ENCODE results near the gene UBA3. TPM values are rescaled to one million over a fixed set of nuclear protein-coding genes. Genes with fewer than 3 reads are reported as not detected.

The UBA3 gene
- total RNA-seq, 1 experiment from 2014 or later = 45.6 TPM

DNA sequence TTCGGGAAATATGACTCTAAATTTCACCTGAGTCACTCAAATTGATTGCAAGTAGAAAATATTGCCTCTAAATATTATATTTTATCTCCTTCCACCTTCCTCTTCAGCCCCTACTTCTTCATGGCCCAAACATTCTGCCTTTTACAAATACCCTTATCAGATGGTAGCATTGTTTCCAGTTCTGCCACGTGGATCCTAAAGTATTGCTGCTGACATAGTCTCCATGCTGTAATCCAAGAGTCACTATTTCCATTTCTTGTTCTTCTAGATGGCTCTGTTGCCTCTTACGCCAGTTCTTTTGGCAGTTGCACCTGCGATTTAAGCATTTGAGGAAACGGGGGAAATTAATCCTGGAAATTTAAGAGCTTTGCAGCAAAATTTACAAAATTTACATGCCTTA, 28.6 kb upstream of the UBA3 start (continued):
- TF ChIP-seq ZNF274 (IDR thresholded peaks at IDR 0.05; ENCODE audit: low read depth, low read length) = no peak

- ChIA-PET POLR2A (no interaction called here), CTCF (interaction anchor here (2.7 kb wide), 1 partner anchor 13 kb away, joined by 8 read pairs; no protein-coding TSS in a partner anchor), RAD21 (ENCODE audit: low non-redundant PET in 1 of 2, low total read pairs in 2 of 2, uncharacterized antibody in 2 of 2, unreplicated experiment in 2 of 2) (no interaction called here)
- DNase-seq (ENCODE audit: low read depth, low spot score) (no peak), ATAC-seq (no peak)
- Histone ChIP-seq H3K9me2 (ENCODE audit: insufficient read depth) (no peaks in the 10 kb centered on the region), H3K4me3 (replicated peaks in 1 of 2; ENCODE audit: low read depth in 1 of 2, low read length in 2 of 2) (no peak overlapping the region), H3K9ac (ENCODE audit: low read length) (no peak overlapping the region), H3K4me2 (ENCODE audit: low read length) (no peak overlapping the region), H3K79me2 (ENCODE audit: insufficient read depth, low read length) (no peaks in the 10 kb centered on the region), H4K20me1 (ENCODE audit: insufficient read depth) (no peaks in the 10 kb centered on the region), H3K27ac (ENCODE audit: low read depth, low read length) (no peak overlapping the region), H3K9me3 (ENCODE audit: control insufficient read depth in 1 of 2, insufficient read depth in 1 of 2, low read depth in 1 of 2, low read length in 2 of 2) (no peaks in the 10 kb centered on the region), H3K36me3 (ENCODE audit: control insufficient read depth in 1 of 2, insufficient read depth in 2 of 2, low read length in 2 of 2) (no peaks in the 10 kb centered on the region; a peak in 1 of 4 replicates), H3K4me1 (ENCODE audit: control insufficient read depth in 1 of 2, insufficient read depth in 2 of 2, low read length in 2 of 2) (no peaks in the 10 kb centered on the region), H3K27me3 (ENCODE audit: insufficient read depth, low read length) (no peaks in the 10 kb centered on the region), H2AFZ (ENCODE audit: low read depth, low read length, poor library complexity, severe bottlenecking) (no peak overlapping the region)
- BruUV-seq (replicated peaks) = no TSS peak
- TF ChIP-seq REST (IDR thresholded peaks at IDR 0.05; ENCODE audit: low read depth) (no peak), SIN3A (IDR thresholded peaks at IDR 0.05; ENCODE audit: low read depth) (no peak), RAD21 (IDR thresholded peaks at IDR 0.05; ENCODE audit: low read depth) (no peak), CEBPB (IDR thresholded peaks at IDR 0.05; ENCODE audit: low read depth) (no peak), YY1 (IDR thresholded peaks at IDR 0.05; ENCODE audit: extremely low read depth, insufficient replicate concordance, low read depth, low read length) (no peak), ELF1 (IDR thresholded peaks at IDR 0.05; ENCODE audit: borderline replicate concordance, low read depth) (no peak), EGR1 (IDR thresholded peaks at IDR 0.05; ENCODE audit: low read depth) (no peak), ZFX (IDR thresholded peaks at IDR 0.05) (no peak), ZNF274 (IDR thresholded peaks at IDR 0.05; ENCODE audit: low read depth, low read length) (no peak)
- intact Hi-C loops (cut with micrococcal nuclease) = no loop called here
Measured at GRCh38 chr3:69107841-69108240, 27.7 kb upstream of the UBA3 start.

Measured in HCT116 (cell line).